ENCODE results near the gene PTK7. TPM values are rescaled to one million over a fixed set of nuclear protein-coding genes. Genes with fewer than 3 reads are reported as not detected.
"Not testable (repeated sequence)": the region's sequence is repeated elsewhere in the genome, so short reads cannot be mapped to it uniquely, and the experiment has no call there.

Gene PTK7
- total RNA-seq, 2 donors from 2014 or later = 1.2 to 4.1 TPM

- no peak for ATAC-seq
Observed at GRCh38 chr6:43060755-43061633, 15.1 kb upstream of the PTK7 start.

GRCh38 chr6:43061861-43062260 is 14.3 kb upstream of the PTK7 start:
- H3K27ac Mint-ChIP-seq = peak overlapping the region in 1 of 2 donors; percentile 32

More at GRCh38 chr6:43060755-43061633, 15.1 kb upstream of the PTK7 start:
- Mint-ChIP-seq H3K9me3 (no peaks in the 10 kb centered on the region), H3K36me3 (no peaks in the 10 kb centered on the region), H3K27ac (peak overlapping the region; percentile 32 to 92), H3K4me3 (peak overlapping the region; percentile 86), H3K27me3 (no peaks in the 10 kb centered on the region), H3K4me1 (ENCODE audit: low read depth in 2 of 2) (peaks cover 25 to 28% of the 10 kb centered on the region in 2 donors)
- no peak for DNase-seq (ENCODE audit: low spot score)

GRCh38 chr6:43062818-43063217 is 13.3 kb upstream of the PTK7 start:
- ATAC-seq (no peak), DNase-seq (ENCODE audit: low spot score) (no peak)
- no peaks in the 10 kb centered on the region for H3K36me3 Mint-ChIP-seq
- H3K4me1 Mint-ChIP-seq (ENCODE audit: low read depth in 2 of 2) = peaks cover 24 to 26% of the 10 kb centered on the region in 2 donors
- H3K27ac Mint-ChIP-seq = no peak overlapping the region
- no peak overlapping the region for H3K4me3 Mint-ChIP-seq
- no peaks in the 10 kb centered on the region for H3K9me3 Mint-ChIP-seq
- no peaks in the 10 kb centered on the region for H3K27me3 Mint-ChIP-seq

More at GRCh38 chr6:43061861-43062260, 14.3 kb upstream of the PTK7 start:
- DNase-seq (ENCODE audit: low spot score) (no peak), ATAC-seq (no peak)
- Mint-ChIP-seq H3K4me1 (ENCODE audit: low read depth in 2 of 2) (peaks cover 24 to 28% of the 10 kb centered on the region in 2 donors), H3K9me3 (no peaks in the 10 kb centered on the region), H3K36me3 (no peaks in the 10 kb centered on the region), H3K4me3 (no peak overlapping the region), H3K27me3 (no peaks in the 10 kb centered on the region)

- Mint-ChIP-seq H3K4me1 (ENCODE audit: low read depth in 2 of 2) (no peaks in the 10 kb centered on the region), H3K27me3 (no peaks in the 10 kb centered on the region), H3K4me3 (no peak overlapping the region), H3K9me3 (no peaks in the 10 kb centered on the region), H3K27ac (no peak overlapping the region), H3K36me3 (peaks cover 8% of the 10 kb centered on the region)
- DNase-seq (ENCODE audit: low spot score) (no peak), ATAC-seq (peak in 1 of 2 donors; percentile 40)
Observed at GRCh38 chr6:43070028-43070632, 6.0 kb upstream of the PTK7 start.

GRCh38 chr6:43074847-43075669 is 1.1 kb upstream of the PTK7 start:
- H3K27me3 Mint-ChIP-seq = peaks cover 0 to 14% of the 10 kb centered on the region in 2 donors
- peak overlapping the region; percentile 10 for H3K4me3 Mint-ChIP-seq
- ATAC-seq (no peak), DNase-seq (ENCODE audit: low spot score) (no peak)
- H3K27ac Mint-ChIP-seq = no peak overlapping the region
- H3K9me3 Mint-ChIP-seq = no peaks in the 10 kb centered on the region
- H3K36me3 Mint-ChIP-seq = peaks cover 8% of the 10 kb centered on the region
- peaks cover 7% of the 10 kb centered on the region in 2 donors for H3K4me1 Mint-ChIP-seq (ENCODE audit: low read depth in 2 of 2)

GRCh38 chr6:43076464-43077332 is 584 bp downstream of the PTK7 start:
- peak overlapping the region; percentile 45 for H3K4me3 Mint-ChIP-seq
- peaks cover 7% of the 10 kb centered on the region in 2 donors for H3K4me1 Mint-ChIP-seq (ENCODE audit: low read depth in 2 of 2)
- no peak overlapping the region for H3K27ac Mint-ChIP-seq
- no peaks in the 10 kb centered on the region for H3K9me3 Mint-ChIP-seq
- DNase-seq (ENCODE audit: low spot score) = no peak
- peaks cover 0 to 14% of the 10 kb centered on the region in 2 donors for H3K27me3 Mint-ChIP-seq
- peaks cover 8% of the 10 kb centered on the region for H3K36me3 Mint-ChIP-seq
- peak in 1 of 2 donors; percentile 9 for ATAC-seq

GRCh38 chr6:43077333-43077809 is 1.3 kb downstream of the PTK7 start:
- Mint-ChIP-seq H3K36me3 (peaks cover 4% of the 10 kb centered on the region), H3K4me3 (peak overlapping the region; percentile 15), H3K9me3 (no peaks in the 10 kb centered on the region), H3K27ac (no peak overlapping the region), H3K4me1 (ENCODE audit: low read depth in 2 of 2) (peaks cover 7% of the 10 kb centered on the region in 2 donors), H3K27me3 (peaks cover 0 to 14% of the 10 kb centered on the region in 2 donors)
- no peak for ATAC-seq
- no peak for DNase-seq (ENCODE audit: low spot score)

- peaks cover 7% of the 10 kb centered on the region in 2 donors for H3K4me1 Mint-ChIP-seq (ENCODE audit: low read depth in 2 of 2)
- no peaks in the 10 kb centered on the region for H3K9me3 Mint-ChIP-seq
- peaks cover 0 to 14% of the 10 kb centered on the region in 2 donors for H3K27me3 Mint-ChIP-seq
- H3K27ac Mint-ChIP-seq = no peak overlapping the region
- DNase-seq (ENCODE audit: low spot score) (no peak), ATAC-seq (no peak)
- no peaks in the 10 kb centered on the region for H3K36me3 Mint-ChIP-seq
- peak overlapping the region; percentile 11 for H3K4me3 Mint-ChIP-seq
Observed at GRCh38 chr6:43077981-43078511, 1.9 kb downstream of the PTK7 start.

GRCh38 chr6:43078691-43079090 is 2.6 kb downstream of the PTK7 start:
- no peak for DNase-seq (ENCODE audit: low spot score)
- no peak for ATAC-seq
- no peak overlapping the region for H3K4me3 Mint-ChIP-seq
- peaks cover 0 to 17% of the 10 kb centered on the region in 2 donors for H3K27me3 Mint-ChIP-seq
- H3K4me1 Mint-ChIP-seq (ENCODE audit: low read depth in 2 of 2) = peaks cover 7% of the 10 kb centered on the region in 2 donors
- no peaks in the 10 kb centered on the region for H3K9me3 Mint-ChIP-seq
- H3K36me3 Mint-ChIP-seq = no peaks in the 10 kb centered on the region
- no peak overlapping the region for H3K27ac Mint-ChIP-seq

GRCh38 chr6:43081043-43081442 is 4.9 kb downstream of the PTK7 start:
- Mint-ChIP-seq H3K27ac (no peak overlapping the region), H3K9me3 (no peaks in the 10 kb centered on the region), H3K27me3 (peaks cover 2 to 19% of the 10 kb centered on the region in 2 donors), H3K4me3 (no peak overlapping the region), H3K4me1 (ENCODE audit: low read depth in 2 of 2) (peaks cover 7 to 9% of the 10 kb centered on the region in 2 donors), H3K36me3 (no peaks in the 10 kb centered on the region)
- DNase-seq (ENCODE audit: low spot score) (no peak), ATAC-seq (no peak)

- not testable (repeated sequence) for H3K9me3 Mint-ChIP-seq; ATAC-seq; H3K36me3 Mint-ChIP-seq; H3K4me3 Mint-ChIP-seq; DNase-seq (ENCODE audit: low spot score); H3K27ac Mint-ChIP-seq
- H3K4me1 Mint-ChIP-seq (ENCODE audit: low read depth in 2 of 2) = peaks cover 7 to 11% of the 10 kb centered on the region in 2 donors
- peaks cover 3 to 19% of the 10 kb centered on the region in 2 donors for H3K27me3 Mint-ChIP-seq
Observed at GRCh38 chr6:43081922-43082321, 5.8 kb downstream of the PTK7 start.

- DNase-seq (ENCODE audit: low spot score) (no peak), ATAC-seq (no peak)
- H3K36me3 Mint-ChIP-seq = no peaks in the 10 kb centered on the region
- no peaks in the 10 kb centered on the region for H3K9me3 Mint-ChIP-seq
- peaks cover 3 to 13% of the 10 kb centered on the region in 2 donors for H3K27me3 Mint-ChIP-seq
- no peak overlapping the region for H3K27ac Mint-ChIP-seq
- peaks cover 3 to 7% of the 10 kb centered on the region in 2 donors for H3K4me1 Mint-ChIP-seq (ENCODE audit: low read depth in 2 of 2)
- H3K4me3 Mint-ChIP-seq = no peak overlapping the region
Observed at GRCh38 chr6:43082806-43083655, 6.9 kb downstream of the PTK7 start.
